NB4 (cell line): ENCODE measurements around the gene PPCDC.

Source experiments
- MYC ChIP-seq: IDR thresholded peaks from 2 replicates; pipeline ENCODE4 v1.6.1; 2011; ENCODE audit warnings: low read depth, low read length
- POLR2A ChIP-seq: IDR thresholded peaks from 2 replicates; pipeline ENCODE4 v1.6.1; 2011; ENCODE audit warnings: mild to moderate bottlenecking; ENCODE audit not compliant: insufficient read length; ENCODE audit errors: extremely low read depth
- TF ChIP-seq, protein P1 (sequence below): IDR thresholded peaks from one replicate; pipeline ENCODE4 v1.5.1; 2012; ENCODE audit warnings: low read depth, low read length

DNA sequence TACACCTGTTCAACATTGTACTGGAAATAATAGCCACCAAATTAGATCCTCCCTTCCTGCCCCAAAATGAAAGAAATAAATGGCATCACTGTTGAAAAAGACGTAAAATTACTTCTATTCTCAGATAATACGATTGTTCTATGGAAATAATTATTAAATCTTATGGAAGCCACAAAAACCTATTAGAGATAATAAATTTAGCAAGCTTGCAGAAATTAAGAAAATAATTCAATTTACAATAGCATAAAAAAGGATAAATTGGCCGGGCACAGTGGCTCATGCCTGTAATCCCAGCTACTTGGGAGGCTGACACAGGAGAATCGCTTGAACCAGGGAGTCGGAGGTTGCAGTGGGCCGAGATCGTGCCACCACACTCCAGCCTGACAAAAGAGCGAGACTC is 57.8 kb downstream of the PPCDC start:
- TF ChIP-seq MYC, result no peak
- TF ChIP-seq, protein P1, sequence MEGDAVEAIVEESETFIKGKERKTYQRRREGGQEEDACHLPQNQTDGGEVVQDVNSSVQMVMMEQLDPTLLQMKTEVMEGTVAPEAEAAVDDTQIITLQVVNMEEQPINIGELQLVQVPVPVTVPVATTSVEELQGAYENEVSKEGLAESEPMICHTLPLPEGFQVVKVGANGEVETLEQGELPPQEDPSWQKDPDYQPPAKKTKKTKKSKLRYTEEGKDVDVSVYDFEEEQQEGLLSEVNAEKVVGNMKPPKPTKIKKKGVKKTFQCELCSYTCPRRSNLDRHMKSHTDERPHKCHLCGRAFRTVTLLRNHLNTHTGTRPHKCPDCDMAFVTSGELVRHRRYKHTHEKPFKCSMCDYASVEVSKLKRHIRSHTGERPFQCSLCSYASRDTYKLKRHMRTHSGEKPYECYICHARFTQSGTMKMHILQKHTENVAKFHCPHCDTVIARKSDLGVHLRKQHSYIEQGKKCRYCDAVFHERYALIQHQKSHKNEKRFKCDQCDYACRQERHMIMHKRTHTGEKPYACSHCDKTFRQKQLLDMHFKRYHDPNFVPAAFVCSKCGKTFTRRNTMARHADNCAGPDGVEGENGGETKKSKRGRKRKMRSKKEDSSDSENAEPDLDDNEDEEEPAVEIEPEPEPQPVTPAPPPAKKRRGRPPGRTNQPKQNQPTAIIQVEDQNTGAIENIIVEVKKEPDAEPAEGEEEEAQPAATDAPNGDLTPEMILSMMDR, result no peak
- TF ChIP-seq POLR2A, result no peak
